Endothelial cell of umbilical vein (primary cell): ENCODE data around the gene AGK. TPM values are rescaled to one million over a fixed set of nuclear protein-coding genes. Genes with fewer than 3 reads are reported as not detected.

Experiments
- BruUV-seq: library from RNA; stranded (reverse); fragments of 400-500 nt; replicated peaks from 2 replicates; lab custom pipeline; 2021; lab: Mats Ljungman, UMichigan
- CTCF ChIA-PET: fragments of 300-600, 350-600 bp; sonication (Branson Sonifier 250); formaldehyde crosslinking; loops from one replicate; lab custom pipeline; 2021; ENCODE audit warnings: antibody characterized with exemption, inconsistent platforms; lab: Charles Lee
- POLR2A ChIA-PET: fragments of 300-600, 350-600 bp; sonication (Branson Sonifier 250); formaldehyde crosslinking; loops from one replicate; lab custom pipeline; 2021; ENCODE audit warnings: antibody characterized with exemption, inconsistent platforms; lab: Charles Lee
- DNase-seq: peaks from one replicate; pipeline ENCODE4 v3.0.0-alpha.2; 2011; ENCODE audit warnings: low read depth, low spot score
- FAIRE-seq: peaks from 2 replicates; lab custom pipeline; 2011; peaks lifted over from hg19 to GRCh38; lab: Jason Lieb, UNC
- H2AFZ ChIP-seq: 2 replicates; pipeline ENCODE4 v1.6.0; 2012; ENCODE audit warnings: low read depth, low read length, control low read depth, inconsistent platforms
- H3K27ac ChIP-seq: 2 replicates; pipeline ENCODE4 v1.5.1; 2011; ENCODE audit warnings: low read depth, mild to moderate bottlenecking, control low read depth, low read length, moderate library complexity; ENCODE audit not compliant: insufficient read depth
- H3K27me3 ChIP-seq, 2 experiments: 2 replicates each; pipeline versions ENCODE4 v1.6.0 to v1.6.1; 2011; ENCODE audit warnings: low read length in 2 of 2, mixed read lengths in 1 of 2; ENCODE audit not compliant: control insufficient read depth in 2 of 2, insufficient read depth in 2 of 2
- H3K36me3 ChIP-seq, 2 experiments: 2 replicates in 1 of 2; 3 replicates in 1 of 2; pipeline ENCODE4 v1.5.1; 2011; ENCODE audit warnings: low read length in 2 of 2, mild to moderate bottlenecking in 1 of 2, moderate library complexity in 1 of 2; ENCODE audit not compliant: control insufficient read depth in 2 of 2, insufficient read depth in 2 of 2; ENCODE audit errors: extremely low read depth in 1 of 2
- H3K4me1 ChIP-seq: 3 replicates; pipeline ENCODE4 v1.5.1; 2011; ENCODE audit warnings: mild to moderate bottlenecking, low read length; ENCODE audit not compliant: control insufficient read depth, insufficient read depth; ENCODE audit errors: extremely low read depth
- H3K4me2 ChIP-seq: 2 replicates; pipeline ENCODE4 v1.6.1; 2011; ENCODE audit warnings: low read length, control low read depth, mixed read lengths; ENCODE audit not compliant: insufficient read depth
- H3K4me3 ChIP-seq, 3 experiments: fragments of 200-600 bp in 1 of 3; sonication (generic), shearing (Covaris generic) in 1 of 3; replicated peaks in 1 of 3; 2 replicates each; pipeline ENCODE4 v1.5.1; 2011 to 2016; ENCODE audit warnings: control low read depth in 3 of 3, low read length in 3 of 3, mild to moderate bottlenecking in 2 of 3, inconsistent platforms in 1 of 3, low read depth in 1 of 3, moderate library complexity in 1 of 3; ENCODE audit not compliant: insufficient read depth in 1 of 3
- H3K79me2 ChIP-seq: 2 replicates; pipeline ENCODE4 v1.6.0; 2012; ENCODE audit warnings: low read length, inconsistent platforms; ENCODE audit not compliant: control insufficient read depth, insufficient read depth
- H3K9ac ChIP-seq: replicated peaks from 2 replicates; pipeline ENCODE3; 2011; ENCODE audit warnings: low read length, control low read depth; ENCODE audit not compliant: insufficient read depth; ENCODE audit errors: extremely low read depth
- H3K9me1 ChIP-seq: replicated peaks from 3 replicates; pipeline ENCODE4 v1.6.0; 2011; ENCODE audit warnings: mild to moderate bottlenecking, low read length; ENCODE audit not compliant: control insufficient read depth, insufficient read depth; ENCODE audit errors: extremely low read depth
- H3K9me3 ChIP-seq: replicated peaks from 2 replicates; pipeline ENCODE4 v1.5.1; 2012; ENCODE audit warnings: low read length, inconsistent platforms; ENCODE audit not compliant: control insufficient read depth, insufficient read depth
- H4K20me1 ChIP-seq: replicated peaks from 2 replicates; pipeline ENCODE3; 2011; ENCODE audit warnings: mild to moderate bottlenecking, low read length; ENCODE audit not compliant: control insufficient read depth, insufficient read depth; ENCODE audit errors: extremely low read depth
- CTCF ChIP-seq, 2 donors: IDR thresholded peaks; 1 replicate in 1 of 2; 2 replicates in 1 of 2; pipeline ENCODE4 v1.5.1; 2011; ENCODE audit warnings: low read length in 2 of 2, mild to moderate bottlenecking in 2 of 2, moderate library complexity in 2 of 2, control low read depth in 1 of 2, inconsistent platforms in 1 of 2, low read depth in 1 of 2; ENCODE audit not compliant: insufficient read depth in 1 of 2; ENCODE audit errors: extremely low read depth in 1 of 2
- EZH2 ChIP-seq: IDR thresholded peaks from 2 replicates; pipeline ENCODE4 v1.6.1; 2012; ENCODE audit warnings: borderline replicate concordance, low read depth, mild to moderate bottlenecking, moderate library complexity, low read length, inconsistent platforms; ENCODE audit not compliant: severe bottlenecking
- FOS ChIP-seq: IDR thresholded peaks from 2 replicates; pipeline ENCODE4 v1.6.1; 2011; ENCODE audit warnings: mild to moderate bottlenecking, low read length, moderate library complexity, borderline replicate concordance; ENCODE audit not compliant: insufficient read depth
- GATA2 ChIP-seq: IDR thresholded peaks from 2 replicates; pipeline ENCODE4 v1.7.0; 2011; ENCODE audit warnings: low read depth, mild to moderate bottlenecking, moderate library complexity, mixed read lengths, low read length; ENCODE audit not compliant: insufficient read length, insufficient read depth
- JUN ChIP-seq: IDR thresholded peaks from 2 replicates; pipeline ENCODE4 v1.6.1; 2011; ENCODE audit warnings: borderline replicate concordance, low read depth; ENCODE audit not compliant: insufficient read length, insufficient read depth
- MAX ChIP-seq: IDR thresholded peaks from 2 replicates; pipeline ENCODE4 v1.6.1; 2011; ENCODE audit not compliant: insufficient read depth, insufficient read length
- MYC ChIP-seq: IDR thresholded peaks from one replicate; pipeline ENCODE4 v1.6.1; 2011; ENCODE audit warnings: mild to moderate bottlenecking, low read depth, low read length
- POLR2A ChIP-seq: IDR thresholded peaks from 2 replicates; pipeline ENCODE4 v1.6.1; 2012; ENCODE audit warnings: low read depth, mild to moderate bottlenecking, control low read depth, low read length
- POLR2AphosphoS5 ChIP-seq: IDR thresholded peaks from 2 replicates; pipeline ENCODE4 v1.6.1; 2012; ENCODE audit warnings: low read depth, mild to moderate bottlenecking, control low read depth, low read length, moderate library complexity; ENCODE audit not compliant: insufficient read depth
- dilution Hi-C: fragments of 300-500 bp; cut with MboI; formaldehyde crosslinking; loops from one replicate; pipeline ENCODE4 v1.15.0; 2019; ENCODE audit warnings: low sequenced_read_pairs; ENCODE audit not compliant: extremely low pct_ligation_motif_present
- intact Hi-C: fragments of 100-400 bp; cut with micrococcal nuclease; formaldehyde crosslinking; loops from one replicate; pipeline ENCODE4 v1.10.0; 2022
- polyA plus RNA-seq, 4 experiments: library from polyadenylated mRNA; depleted of rRNA in 3 of 4; stranded (reverse) in 3 of 4; unstranded in 1 of 4; fragments of >200 nt; gene quantifications; 2 replicates each; pipeline versions ENCODE4 v1.2.1 to v1.2.3, GENCODE V29; 2011 to 2012; ENCODE audit warnings: missing spikeins in 1 of 4
- total RNA-seq: library from RNA; stranded (reverse); gene quantifications from 2 replicates; pipeline ENCODE4 v1.2.3, GENCODE V29; 2021

AGK gene
- total and polyA plus RNA-seq, 2 donors (not counting 3 experiments of a cell fraction or from before 2014, with no cell fraction given): 23.6 to 34.3 TPM

GRCh38 chr7:141544831-141545230 is 6.4 kb upstream of the AGK start:
- no peaks in the 10 kb centered on the region for H3K79me2 ChIP-seq
- POLR2A ChIA-PET: no interaction called here
- dilution Hi-C loops: no loop called here

GRCh38 chr7:141549582-141549981 is 1.6 kb upstream of the AGK start:
- no peak for FAIRE-seq
- Histone ChIP-seq H3K4me1 (peaks cover 13% of the 10 kb centered on the region), H3K27me3 (no peaks in the 10 kb centered on the region), H3K36me3 (no peaks in the 10 kb centered on the region), H2AFZ (no peak overlapping the region), H3K4me3 (no peak overlapping the region), H3K4me2 (no peak overlapping the region), H3K79me2 (peaks cover 19% of the 10 kb centered on the region), H3K27ac (no peak overlapping the region), H3K9me1 (no peaks in the 10 kb centered on the region), H3K9ac (no peak overlapping the region), H3K9me3 (no peaks in the 10 kb centered on the region), H4K20me1 (no peaks in the 10 kb centered on the region)
- no peak for DNase-seq
- CTCF ChIA-PET: interaction anchor here (4.8 kb wide), 1 partner anchor 17 kb away, joined by 19 read pairs; no protein-coding TSS in a partner anchor
- TF ChIP-seq POLR2A (no peak), JUN (no peak), MAX (no peak), EZH2 (no peak), MYC (no peak), GATA2 (no peak), CTCF (IDR thresholded peaks at IDR 0.05; ENCODE audit: extremely low read depth in 1 of 2, insufficient read depth in 1 of 2, low read depth in 1 of 2, low read length in 2 of 2) (no peak), FOS (no peak), POLR2AphosphoS5 (no peak)
- intact Hi-C loops (no loop called here), dilution Hi-C loops (no loop called here)
- no TSS peak for BruUV-seq
- POLR2A ChIA-PET: no interaction called here

More at GRCh38 chr7:141544831-141545230, 6.4 kb upstream of the AGK start:
- intact Hi-C loops: no loop called here
- H3K27ac ChIP-seq: no peak overlapping the region
- H2AFZ ChIP-seq: no peak overlapping the region
- H4K20me1 ChIP-seq: no peaks in the 10 kb centered on the region
- TF ChIP-seq GATA2 (no peak), FOS (no peak), EZH2 (no peak), POLR2AphosphoS5 (no peak)
- no peaks in the 10 kb centered on the region for H3K9me1 ChIP-seq
- H3K27me3 ChIP-seq: peaks cover 2 to 4% of the 10 kb centered on the region in 2 experiments
- H3K4me2 ChIP-seq: no peak overlapping the region
- DNase-seq: no peak
- no peak for FAIRE-seq
- no peaks in the 10 kb centered on the region for H3K4me1 ChIP-seq
- H3K36me3 ChIP-seq: no peaks in the 10 kb centered on the region
- CTCF ChIA-PET: interaction anchor here (0.6 to 4.1 kb wide), 2 partner anchors 11 to 1153 kb away, joined by 4 to 18 read pairs; no protein-coding TSS in a partner anchor
- no peaks in the 10 kb centered on the region for H3K9me3 ChIP-seq
- no peak overlapping the region for H3K4me3 ChIP-seq
- H3K9ac ChIP-seq: no peak overlapping the region
- BruUV-seq: no TSS peak
